ENCODE data around the gene LORICRIN.

The LORICRIN gene

GRCh38 chr1:153306303-153307220, 47.1 kb downstream of the LORICRIN start:
- H3K27ac ChIP-seq = no peak overlapping the region
- no peak for TF ChIP-seq CTCF (conservative IDR thresholded peaks at IDR 0.05; ENCODE audit: low read depth)
- no peak for DNase-seq (ENCODE audit: low spot score)
- POLR2A ChIA-PET (ENCODE audit: low non-redundant PET) = no interaction called here
- CTCF ChIA-PET = no interaction called here

- no peak overlapping the region for H3K27ac ChIP-seq
- CTCF ChIA-PET = no interaction called here
- DNase-seq (ENCODE audit: low spot score) = no peak
- POLR2A ChIA-PET (ENCODE audit: low non-redundant PET) = no interaction called here
- no peak for TF ChIP-seq CTCF (conservative IDR thresholded peaks at IDR 0.05; ENCODE audit: low read depth)
Measured at GRCh38 chr1:153307221-153307600, 47.7 kb downstream of the LORICRIN start.

- ChIA-PET CTCF (no interaction called here), POLR2A (ENCODE audit: low non-redundant PET) (no interaction called here)
- H3K27ac ChIP-seq = no peak overlapping the region
- TF ChIP-seq CTCF (conservative IDR thresholded peaks at IDR 0.05; ENCODE audit: low read depth) = no peak
- DNase-seq (ENCODE audit: low spot score) = no peak
Measured at GRCh38 chr1:153308540-153308939, 49.1 kb downstream of the LORICRIN start.

DNA sequence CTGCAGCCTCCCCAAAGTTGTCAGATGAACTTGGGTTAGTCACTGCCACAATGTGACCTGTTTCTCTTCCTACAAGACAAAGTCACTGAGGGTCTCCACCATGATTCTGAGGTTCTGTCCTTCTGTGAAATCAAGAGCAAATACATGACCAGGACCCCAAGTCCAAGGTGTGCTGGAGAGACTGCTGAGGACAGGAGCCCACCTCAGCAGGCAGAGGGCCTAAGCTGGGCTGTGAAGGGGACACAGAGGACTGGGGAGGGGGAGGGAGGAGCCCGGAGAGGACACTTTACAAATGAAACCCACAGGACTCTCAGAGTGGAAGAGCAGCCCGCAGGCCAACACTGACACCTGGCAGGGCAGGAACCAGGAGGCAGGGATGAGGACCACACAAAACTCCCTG, 50.0 kb downstream of the LORICRIN start:
- CTCF ChIA-PET = no interaction called here
- TF ChIP-seq CTCF (conservative IDR thresholded peaks at IDR 0.05; ENCODE audit: low read depth) = no peak
- H3K27ac ChIP-seq = no peak overlapping the region
- POLR2A ChIA-PET (ENCODE audit: low non-redundant PET) = no interaction called here
- DNase-seq (ENCODE audit: low spot score) = no peak

GRCh38 chr1:153310526-153310925, 51.0 kb downstream of the LORICRIN start:
- no peak for TF ChIP-seq CTCF (conservative IDR thresholded peaks at IDR 0.05; ENCODE audit: low read depth)
- ChIA-PET CTCF (no interaction called here), POLR2A (ENCODE audit: low non-redundant PET) (no interaction called here)

More at GRCh38 chr1:153310526-153310925, 51.0 kb downstream of the LORICRIN start:
- no peak overlapping the region for H3K27ac ChIP-seq
- DNase-seq (ENCODE audit: low spot score) = no peak

All from RWPE1 (cell line).